GM19193 (cell line): Measurements from ENCODE around the gene WNT8B.

Experiments used
- POLR2A ChIP-seq: IDR thresholded peaks from 4 replicates; pipeline ENCODE4 v1.6.1; 2011; ENCODE audit not compliant: insufficient read depth, insufficient read length; ENCODE audit errors: extremely low read depth

Gene WNT8B

DNA sequence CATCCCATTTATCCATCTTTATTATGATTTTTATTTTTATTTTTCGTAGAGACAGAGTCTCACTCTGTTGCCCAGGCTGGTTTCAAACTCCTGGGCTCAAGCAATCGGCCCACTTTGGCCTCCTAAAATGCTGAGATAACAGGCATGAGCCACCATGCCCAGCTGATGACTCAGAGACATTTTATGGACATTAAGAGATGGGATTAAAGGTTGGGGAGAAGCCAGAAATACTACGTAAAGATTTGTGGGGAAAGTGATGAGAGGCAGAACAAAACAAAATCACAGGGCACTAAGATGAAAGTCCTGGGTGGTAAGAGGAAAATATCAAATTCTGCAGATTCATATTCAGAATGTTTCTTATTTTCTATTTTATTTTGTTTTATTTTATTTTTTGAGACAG, 7.6 kb downstream of the WNT8B start:
- TF ChIP-seq POLR2A, result no peak

DNA sequence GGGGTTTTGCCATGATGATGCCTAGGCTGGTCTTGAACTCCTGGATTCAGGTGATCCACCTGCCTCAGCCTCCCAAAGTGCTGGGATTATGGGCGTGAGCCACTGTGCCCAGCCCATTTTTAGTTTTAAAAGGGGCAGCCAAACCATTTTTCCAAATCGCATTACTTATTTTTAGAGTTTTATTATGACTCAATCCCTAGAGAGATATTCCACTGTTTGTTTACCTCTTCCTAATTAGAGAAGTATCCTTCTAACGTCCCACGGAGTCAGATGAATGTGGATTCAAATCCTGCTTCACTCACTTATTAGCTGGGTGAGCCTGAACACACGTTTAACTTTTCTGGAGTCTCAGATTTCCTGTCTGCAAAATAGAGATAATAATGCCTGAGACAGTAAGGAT, 15.2 kb downstream of the WNT8B start:
- no peak for TF ChIP-seq POLR2A

DNA sequence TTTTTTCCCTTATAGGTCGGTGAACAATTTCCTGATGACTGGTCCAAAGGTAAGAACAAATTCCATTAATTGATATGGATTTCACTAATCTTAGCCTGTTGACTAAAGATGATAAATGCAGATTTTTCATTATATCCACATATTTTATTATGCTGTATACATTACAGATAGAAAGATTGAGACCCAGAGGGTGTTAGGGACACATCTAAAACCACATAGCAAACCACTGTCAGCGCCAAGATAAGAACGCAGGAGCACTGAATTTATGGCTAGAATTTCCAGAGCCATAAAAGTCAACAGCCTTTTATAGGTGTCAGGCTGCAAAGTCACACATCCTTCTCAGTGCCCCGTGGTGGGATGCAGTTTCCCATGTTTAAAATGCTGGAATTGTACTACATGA, 16.2 kb downstream of the WNT8B start:
- no peak for TF ChIP-seq POLR2A

DNA sequence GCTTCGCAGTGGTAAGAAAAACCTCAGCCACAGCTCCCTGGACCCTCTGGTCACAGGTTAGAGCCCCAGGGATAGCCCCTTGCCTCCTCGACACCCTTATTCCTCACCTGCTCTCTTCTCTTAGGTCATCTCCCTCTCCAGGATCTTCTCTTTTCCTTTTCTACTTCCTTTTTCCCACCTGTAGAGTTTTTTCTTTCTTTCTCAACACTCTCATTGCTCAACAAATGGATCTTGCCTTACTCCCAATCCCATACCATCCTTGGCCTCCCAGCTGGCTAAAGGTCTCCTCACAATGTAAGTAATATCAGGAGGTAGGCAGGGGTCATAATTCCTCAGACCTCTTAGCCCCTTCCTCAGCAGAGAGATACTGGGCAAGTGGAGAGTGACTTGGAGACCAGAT, 17.2 kb downstream of the WNT8B start:
- TF ChIP-seq POLR2A, result no peak

DNA sequence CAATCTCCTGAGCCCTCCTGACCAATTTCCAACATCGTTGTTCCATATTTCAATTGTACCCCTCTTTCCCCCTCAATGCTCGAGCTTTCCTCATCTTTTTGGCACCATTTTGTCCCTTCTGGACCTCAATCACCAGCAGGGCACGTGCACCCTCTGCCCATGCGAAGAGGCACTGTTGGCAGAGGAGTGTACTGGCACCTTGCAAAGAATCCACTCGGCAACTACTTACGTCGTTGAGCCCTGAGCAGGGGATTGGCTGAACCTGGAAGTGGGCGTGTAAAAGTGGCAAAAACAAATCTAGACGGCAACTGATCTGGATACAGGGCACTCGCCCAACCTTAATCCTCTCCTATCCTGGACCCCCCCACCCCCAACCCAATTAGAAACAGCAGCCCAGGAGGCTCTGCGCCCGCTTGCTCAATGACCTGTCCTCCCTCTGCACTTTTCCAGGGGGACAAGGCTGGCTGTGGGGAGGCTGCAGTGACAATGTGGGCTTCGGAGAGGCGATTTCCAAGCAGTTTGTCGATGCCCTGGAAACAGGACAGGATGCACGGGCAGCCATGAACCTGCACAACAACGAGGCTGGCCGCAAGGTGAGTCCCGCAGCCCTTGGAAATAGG, 18.8 kb downstream of the WNT8B start:
- TF ChIP-seq POLR2A, result no peak

- no peak for TF ChIP-seq POLR2A
Observed at GRCh38 chr10:100482181-100482833, 19.5 kb downstream of the WNT8B start.

DNA sequence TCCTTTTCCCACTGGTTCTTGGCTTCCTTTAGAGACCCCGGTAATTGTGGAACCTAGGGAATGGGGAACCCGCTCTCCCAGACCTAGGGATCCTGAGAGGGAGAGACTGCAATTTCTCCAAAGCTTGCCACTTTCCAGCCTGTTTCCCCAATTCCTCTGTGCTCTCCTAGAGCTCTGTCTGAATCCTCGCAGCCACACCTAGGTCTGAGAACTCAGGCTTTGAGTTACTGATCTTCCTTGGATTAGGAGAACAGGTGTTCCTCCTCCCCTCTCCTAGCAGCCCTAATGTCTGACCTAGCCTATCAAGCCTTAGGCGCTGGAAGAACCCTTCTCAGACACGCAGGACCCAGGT, 20.0 kb downstream of the WNT8B start:
- no peak for TF ChIP-seq POLR2A

DNA sequence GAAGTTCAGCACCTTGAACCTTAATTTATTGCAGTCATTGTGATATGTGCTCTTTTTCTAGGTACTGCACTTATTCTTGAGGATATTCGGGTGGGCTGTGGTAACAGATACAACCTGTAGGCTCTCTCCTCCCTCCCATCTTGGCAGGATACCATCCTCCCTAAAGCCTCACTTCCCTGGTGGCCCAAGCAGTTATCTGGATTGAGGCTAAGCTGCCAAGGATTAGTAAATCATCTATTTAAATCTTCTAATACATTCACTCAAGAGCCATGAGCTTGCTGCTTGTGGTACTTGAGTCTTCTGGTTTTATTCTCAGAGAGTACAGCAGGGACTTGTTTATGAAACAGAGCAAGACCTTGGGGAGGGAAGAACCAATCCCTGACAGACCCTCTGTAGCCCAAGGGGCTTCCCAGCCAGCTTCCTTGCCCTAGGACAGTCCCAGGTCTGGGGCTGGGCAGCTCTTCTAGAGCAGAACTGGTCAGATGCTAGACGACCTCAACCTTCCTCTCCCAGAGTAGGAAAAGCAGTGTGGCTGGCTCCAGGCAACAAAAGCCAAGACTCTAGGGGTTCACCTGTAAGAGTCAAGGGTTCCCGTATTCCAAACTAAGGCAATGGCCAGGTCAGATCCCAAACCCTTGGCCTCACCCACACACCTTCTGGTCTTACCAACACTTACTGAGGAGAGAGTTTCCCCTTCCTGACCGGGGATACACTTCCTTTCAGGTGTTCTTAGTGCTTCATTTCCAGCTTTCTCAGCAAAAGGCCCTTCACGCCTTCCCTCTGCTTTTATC, 21.3 kb downstream of the WNT8B start:
- TF ChIP-seq POLR2A, result no peak

GRCh38 chr10:100485366-100485765, 22.6 kb downstream of the WNT8B start:
- TF ChIP-seq POLR2A, result no peak

DNA sequence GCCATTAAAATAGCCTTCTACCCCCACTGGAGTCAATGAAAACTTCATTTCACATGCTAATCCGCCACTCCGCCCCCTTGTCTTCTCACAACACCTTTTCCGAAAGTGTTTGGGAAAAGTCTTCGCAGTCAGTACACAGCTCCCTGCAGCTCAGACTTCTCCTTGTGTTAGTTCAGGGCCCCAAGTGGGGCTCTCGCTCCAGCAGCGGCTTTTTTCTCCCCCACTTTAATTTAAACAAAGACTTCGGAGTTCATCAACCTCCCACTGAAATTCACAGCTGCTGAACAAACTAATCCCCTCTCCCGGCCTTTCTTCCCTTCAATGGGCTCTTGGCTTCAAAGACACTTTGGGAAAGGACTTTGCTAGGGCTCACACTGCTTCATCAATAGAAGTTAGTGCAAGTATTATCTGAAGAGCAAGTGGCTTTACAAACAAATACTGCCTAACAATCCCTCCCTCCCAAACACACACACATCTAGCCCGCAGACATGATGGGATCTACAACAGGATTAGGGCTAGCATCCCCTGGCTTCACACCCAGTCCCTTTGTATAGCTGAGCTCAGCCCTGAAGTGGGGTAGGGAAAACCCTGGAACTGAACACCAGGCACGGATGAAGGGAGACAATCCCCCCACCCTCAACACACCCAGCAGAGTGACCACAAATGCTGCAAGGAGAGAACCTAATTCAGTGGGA, 23.1 kb downstream of the WNT8B start:
- no peak for TF ChIP-seq POLR2A

DNA sequence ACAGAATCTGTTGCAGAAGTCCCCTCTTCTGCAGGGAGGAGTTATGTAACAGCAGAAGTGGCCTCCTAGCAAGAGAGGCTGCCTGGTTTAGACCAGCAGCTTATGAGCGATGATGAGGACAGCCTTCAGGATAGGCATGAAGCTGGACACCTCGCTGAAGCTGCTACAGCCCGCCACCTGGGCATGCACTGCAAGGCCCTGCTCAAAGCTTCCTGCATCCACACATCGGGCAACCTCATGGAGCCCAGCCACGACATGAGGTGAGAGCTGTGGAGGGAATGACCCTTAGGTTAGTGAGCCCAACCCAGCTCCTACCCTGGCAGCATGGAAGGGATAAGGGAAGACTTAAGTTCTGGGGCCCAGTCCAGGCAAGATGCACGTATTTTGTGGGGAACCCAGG, 24.7 kb downstream of the WNT8B start:
- TF ChIP-seq POLR2A, result no peak

- TF ChIP-seq POLR2A, result no peak
Observed at GRCh38 chr10:100489396-100489795, 26.6 kb downstream of the WNT8B start.

- TF ChIP-seq POLR2A, result no peak
Observed at GRCh38 chr10:100490531-100490930, 27.7 kb downstream of the WNT8B start.

DNA sequence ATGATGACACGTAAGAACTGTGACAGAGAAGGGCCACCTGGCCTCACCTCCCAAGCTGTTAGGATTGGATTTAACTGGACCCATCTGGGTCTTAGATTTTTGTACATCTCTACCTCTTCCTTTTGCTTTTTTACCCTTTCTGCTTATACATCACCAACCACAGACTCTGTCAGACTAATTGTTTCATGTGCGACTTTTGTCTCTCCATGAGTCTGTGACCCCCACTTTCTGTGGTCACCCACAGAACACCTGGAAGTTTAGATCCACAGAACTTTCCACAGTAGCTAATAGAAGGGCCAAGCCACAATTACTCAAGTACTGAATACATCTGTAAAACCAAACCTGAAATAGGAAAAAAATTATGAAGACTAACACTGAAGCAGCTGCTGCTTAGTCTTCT, 33.8 kb downstream of the WNT8B start:
- no peak for TF ChIP-seq POLR2A

- no peak for TF ChIP-seq POLR2A
Observed at GRCh38 chr10:100498059-100498458, 35.2 kb downstream of the WNT8B start.
